Sigmoid colon (tissue), 7 donors: Measurements from ENCODE around the gene REN. TPM values are rescaled to one million over a fixed set of nuclear protein-coding genes. Genes with fewer than 3 reads are reported as not detected.

Source experiments
- DNase-seq: peaks from one replicate; pipeline ENCODE4 v3.0.0-alpha.2; 2019
- H3K27ac ChIP-seq, 4 donors: fragments of 200-600 bp; sonication (generic); one replicate each; pipeline ENCODE4 v1.5.1; 2016 to 2019; ENCODE audit warnings: mild to moderate bottlenecking in 1 of 4
- H3K27me3 ChIP-seq, 3 donors: fragments of 200-600 bp; sonication (generic); one replicate each; pipeline ENCODE4 v1.5.1; 2019; ENCODE audit warnings: mild to moderate bottlenecking in 1 of 3
- H3K36me3 ChIP-seq, 4 donors: fragments of 200-600 bp; sonication (generic); one replicate each; pipeline ENCODE4 v1.5.1; 2016 to 2019
- H3K4me1 ChIP-seq, 4 donors: fragments of 200-600 bp; sonication (generic); one replicate each; pipeline ENCODE4 v1.5.1; 2017 to 2019
- H3K4me3 ChIP-seq, 4 donors: fragments of 200-600 bp; sonication (generic); one replicate each; pipeline ENCODE4 v1.5.1; 2017 to 2019; ENCODE audit warnings: mild to moderate bottlenecking in 2 of 4, moderate library complexity in 1 of 4
- H3K9me3 ChIP-seq, 4 donors: fragments of 200-600 bp in 3 of 4; sonication (generic) in 3 of 4; one replicate each; pipeline versions ENCODE4 v1.5.1 to v1.6.1; 2013 to 2019
- CTCF ChIP-seq, 4 experiments: fragments of 450-650 bp in 3 of 4; fragments of 200-600 bp in 1 of 4; IDR thresholded peaks; one replicate each; pipeline ENCODE4 v1.5.1; 2016 to 2019; ENCODE audit warnings: antibody characterized with exemption in 4 of 4, mild to moderate bottlenecking in 3 of 4, moderate library complexity in 2 of 4
- EP300 ChIP-seq, 4 donors: sonication (generic); formaldehyde crosslinking; IDR thresholded peaks; one replicate each; pipeline ENCODE4 v1.6.1; 2017; ENCODE audit warnings: antibody characterized with exemption in 4 of 4
- POLR2A ChIP-seq, 2 donors: fragments of 450-650 bp; IDR thresholded peaks; one replicate each; pipeline ENCODE4 v1.6.1; 2016; ENCODE audit warnings: antibody characterized with exemption in 2 of 2, mild to moderate bottlenecking in 2 of 2, moderate library complexity in 2 of 2
- POLR2AphosphoS5 ChIP-seq, 4 donors: sonication (generic); formaldehyde crosslinking; IDR thresholded peaks; one replicate each; pipeline ENCODE4 v1.6.1; 2017; ENCODE audit warnings: antibody characterized with exemption in 4 of 4
- WGBS, 2 donors: extraction: QIAGEN DNeasy Blood & Tissue Kit; methylation state at CpG; one replicate each; pipeline ENCODE4 v1.1.7; 2013; 5-methylcytosine and 5-hydroxymethylcytosine counted together
- intact Hi-C: fragments of 100-400 bp; cut with DNase I; formaldehyde crosslinking; loops from one replicate; pipeline ENCODE4 v1.15.1; 2023
- polyA plus RNA-seq, 3 donors: library from polyadenylated mRNA; stranded (reverse); fragments of 200-250 nt; gene quantifications; one replicate each; pipeline ENCODE4 v1.2.3, GENCODE V29; 2013
- total RNA-seq, 4 donors: library from RNA; depleted of rRNA; stranded (reverse); fragments of >200 nt; gene quantifications; one replicate each; pipeline ENCODE4 v1.1.0, GENCODE V29; 2016
- donor health status: healthy with polysubstance abuse.
- donor health status: Bipolar disorder and iron deficiency.
- donor health status: healthy.

Gene REN
- total and polyA plus RNA-seq, 7 donors, result 0.32 to 1.8 (median 0.92) TPM; not detected in 4

- peak; percentile 72 for DNase-seq
- no peak for TF ChIP-seq CTCF (IDR thresholded peaks at IDR 0.05)
- TF ChIP-seq POLR2AphosphoS5 (IDR thresholded peaks at IDR 0.05), result peak in 1 of 4 donors; percentile 37
- peak overlapping the region in 3 of 4 donors; percentile 66 to 77 (median 74) for H3K27ac ChIP-seq
- peaks cover 0 to 4% (median 0%) of the 10 kb centered on the region in 3 donors for H3K27me3 ChIP-seq
- peaks cover 0 to 24% (median 20%) of the 10 kb centered on the region in 4 donors for H3K4me1 ChIP-seq
- no peaks in the 10 kb centered on the region for H3K9me3 ChIP-seq
- H3K36me3 ChIP-seq, result no peaks in the 10 kb centered on the region
- WGBS, 2 donors, result 81 to 88% methylated on average over 16 of the region's 16 CpGs
- H3K4me3 ChIP-seq, result no peak overlapping the region
- intact Hi-C loops, result no loop called here
Observed at GRCh38 chr1:204149635-204150565, 16.2 kb downstream of the REN start.

GRCh38 chr1:204149107-204149506 is 17.0 kb downstream of the REN start:
- DNase-seq, result no peak
- peaks cover 0 to under 1% (median 0%) of the 10 kb centered on the region in 3 donors for H3K27me3 ChIP-seq
- no peak for TF ChIP-seq EP300 (IDR thresholded peaks at IDR 0.05)
- TF ChIP-seq POLR2A (IDR thresholded peaks at IDR 0.05), result no peak
- TF ChIP-seq CTCF (IDR thresholded peaks at IDR 0.05), result no peak
- TF ChIP-seq POLR2AphosphoS5 (IDR thresholded peaks at IDR 0.05), result no peak
- H3K36me3 ChIP-seq, result no peaks in the 10 kb centered on the region
- 82 to 87% methylated on average over 2 of the region's 2 CpGs for WGBS, 2 donors
- peaks cover 0 to 24% (median 20%) of the 10 kb centered on the region in 4 donors for H3K4me1 ChIP-seq
- no peaks in the 10 kb centered on the region for H3K9me3 ChIP-seq
- H3K27ac ChIP-seq, result no peak overlapping the region
- H3K4me3 ChIP-seq, result no peak overlapping the region
- intact Hi-C loops, result no loop called here

- WGBS, 2 donors, result 88 to 89% methylated on average over 13 of the region's 13 CpGs
- TF ChIP-seq POLR2A (IDR thresholded peaks at IDR 0.05) (no peak), EP300 (IDR thresholded peaks at IDR 0.05) (no peak), CTCF (IDR thresholded peaks at IDR 0.05) (no peak), POLR2AphosphoS5 (IDR thresholded peaks at IDR 0.05) (no peak)
- peaks cover 0 to 23% (median 20%) of the 10 kb centered on the region in 4 donors for H3K4me1 ChIP-seq
- intact Hi-C loops, result no loop called here
- no peaks in the 10 kb centered on the region for H3K27me3 ChIP-seq
- no peak for DNase-seq
- H3K4me3 ChIP-seq, result no peak overlapping the region
- H3K9me3 ChIP-seq, result no peaks in the 10 kb centered on the region
- no peaks in the 10 kb centered on the region for H3K36me3 ChIP-seq
- no peak overlapping the region for H3K27ac ChIP-seq
Observed at GRCh38 chr1:204147406-204148383, 18.4 kb downstream of the REN start.

GRCh38 chr1:204146965-204147364 is 19.2 kb downstream of the REN start:
- no peaks in the 10 kb centered on the region for H3K27me3 ChIP-seq
- 72 to 81% methylated on average over 7 of the region's 7 CpGs for WGBS, 2 donors
- H3K27ac ChIP-seq, result no peak overlapping the region
- H3K4me1 ChIP-seq, result peaks cover 0 to 16% (median 13%) of the 10 kb centered on the region in 4 donors
- no peak for TF ChIP-seq EP300 (IDR thresholded peaks at IDR 0.05)
- TF ChIP-seq POLR2AphosphoS5 (IDR thresholded peaks at IDR 0.05), result no peak
- no peak for TF ChIP-seq POLR2A (IDR thresholded peaks at IDR 0.05)
- TF ChIP-seq CTCF (IDR thresholded peaks at IDR 0.05), result no peak
- no peak for DNase-seq
- H3K36me3 ChIP-seq, result no peaks in the 10 kb centered on the region
- no peaks in the 10 kb centered on the region for H3K9me3 ChIP-seq
- H3K4me3 ChIP-seq, result no peak overlapping the region
- intact Hi-C loops, result no loop called here
